HG02798 (cell line): ENCODE data around the gene C9orf72.

Source experiments
- ATAC-seq: cut with Tn5 transposase; IDR thresholded peaks from one replicate; pipeline ENCODE4 v1.9.1; 2021; ENCODE audit warnings: mild to moderate bottlenecking; ENCODE audit not compliant: unreplicated experiment, poor library complexity

The C9orf72 gene

DNA sequence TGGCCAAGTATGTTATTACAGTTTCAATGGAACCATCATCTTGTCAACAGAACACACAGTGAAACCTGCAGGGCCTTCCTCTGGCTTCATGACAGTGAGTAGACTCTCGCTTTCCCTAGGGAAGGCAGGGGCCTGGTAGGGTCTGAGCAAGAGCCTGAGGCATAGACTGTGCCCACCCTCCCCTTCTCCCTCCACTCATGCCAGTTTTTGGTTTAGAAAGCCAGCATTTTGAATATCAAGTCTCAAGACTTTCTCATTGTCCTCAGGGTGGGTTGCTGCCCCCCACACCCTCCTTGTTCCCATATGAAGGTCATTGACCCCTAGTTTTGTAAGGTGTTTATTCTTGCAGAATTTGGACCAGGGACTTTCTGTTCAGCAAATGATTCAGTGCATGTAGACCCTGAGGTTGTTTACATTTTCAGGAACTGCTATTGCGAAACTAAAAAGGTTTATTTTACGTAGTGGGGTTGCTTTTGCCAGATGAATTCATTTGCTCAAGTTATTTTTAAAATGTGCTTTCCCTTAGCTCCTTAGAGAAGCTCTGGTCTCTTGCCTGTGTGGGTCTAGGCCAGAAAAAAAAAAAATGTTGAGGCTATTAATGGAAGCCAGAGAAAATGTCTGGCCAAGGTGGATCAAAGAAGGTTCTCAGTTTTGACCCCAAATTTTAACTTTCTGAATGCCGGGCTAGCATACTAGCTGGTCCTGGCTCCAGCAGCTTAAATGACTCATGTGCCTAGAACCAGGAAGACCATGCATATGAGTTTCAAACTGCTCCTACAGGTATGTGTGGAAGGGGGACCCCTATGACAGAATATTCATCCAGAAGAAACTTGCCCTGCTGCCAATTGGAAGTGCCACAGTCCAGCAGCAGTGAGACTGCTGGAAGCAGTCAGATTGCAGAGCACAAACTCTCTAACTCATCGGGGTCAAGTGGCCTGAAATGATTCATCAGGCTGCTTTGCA lies 33.5 kb downstream of the C9orf72 start:
- peak; percentile 46 for ATAC-seq

DNA sequence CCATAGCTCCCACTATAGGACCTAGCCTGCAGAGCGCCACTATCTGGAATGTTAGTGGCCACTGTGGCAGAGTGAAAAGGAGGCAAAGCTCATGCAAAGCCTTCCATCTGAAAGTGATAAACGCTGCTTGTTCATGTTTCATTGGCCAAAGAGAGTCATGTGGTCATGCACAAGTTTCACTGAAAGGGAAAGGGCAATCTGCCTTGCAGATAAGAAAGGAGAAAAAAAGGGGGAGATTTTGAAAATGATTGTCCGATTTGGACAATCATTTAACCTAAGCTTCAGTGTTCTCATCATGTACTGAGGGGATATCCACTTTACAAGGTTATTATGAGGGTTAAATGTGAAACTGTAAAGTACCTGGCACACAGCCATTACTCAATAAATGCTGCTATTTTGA lies 34.6 kb downstream of the C9orf72 start:
- ATAC-seq = peak; percentile 49

DNA sequence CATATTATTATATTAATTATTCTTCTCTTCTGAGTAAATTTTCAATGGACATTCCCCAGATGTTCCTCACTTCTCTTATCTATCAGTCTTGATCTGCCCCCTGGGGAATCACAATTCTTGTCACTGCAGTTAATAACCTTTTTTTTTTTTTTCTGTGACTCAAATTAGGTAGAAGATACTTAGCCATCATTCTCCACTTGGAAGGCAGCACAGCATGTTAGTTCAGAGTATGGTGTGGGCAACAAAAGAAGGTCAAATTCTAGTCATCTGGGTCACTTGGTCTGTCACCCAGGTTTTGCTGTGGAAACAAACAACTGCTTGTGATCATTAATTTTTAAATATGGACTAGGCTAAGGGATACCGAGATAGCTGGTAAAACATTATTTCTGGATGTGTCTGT lies 35.5 kb downstream of the C9orf72 start:
- ATAC-seq = no peak

DNA sequence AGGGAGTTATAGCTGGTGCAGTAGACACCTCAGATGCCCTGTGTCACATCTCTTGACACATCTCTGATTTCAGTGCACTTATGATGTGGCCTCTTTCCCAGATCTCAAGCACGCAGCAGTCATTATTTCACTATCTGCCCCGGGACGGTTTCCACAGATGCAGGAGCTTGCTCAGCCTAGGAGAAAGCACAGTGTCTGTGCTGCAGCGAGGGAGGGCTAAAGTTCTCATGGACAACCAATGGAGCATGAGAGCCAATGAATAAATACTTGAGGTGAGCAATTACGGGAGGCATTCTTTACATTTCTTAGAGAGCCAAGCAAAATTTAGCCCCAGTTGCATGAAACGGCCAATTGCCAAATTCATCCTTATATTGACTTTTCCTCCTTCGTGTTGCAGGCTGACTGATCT lies 36.2 kb downstream of the C9orf72 start:
- no peak for ATAC-seq

DNA sequence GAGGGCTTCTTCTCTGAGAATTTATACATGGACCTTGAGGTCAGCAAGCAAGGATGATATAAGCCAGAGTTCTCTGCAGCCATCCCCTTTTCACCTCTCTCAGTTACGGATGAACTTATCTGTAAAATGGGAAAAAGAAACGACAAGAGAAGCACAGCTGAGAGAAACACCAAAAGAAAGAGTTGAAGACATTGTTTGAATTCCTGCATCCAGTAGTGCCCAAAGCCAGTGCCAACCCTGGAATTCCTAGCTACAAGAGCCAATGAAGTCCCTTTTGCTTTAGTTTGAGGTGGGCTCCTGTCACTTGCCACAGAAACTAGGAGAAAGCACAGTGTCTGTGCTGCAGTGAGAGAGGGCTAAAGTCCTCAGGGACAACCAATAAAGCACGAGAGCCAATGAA lies 37.1 kb downstream of the C9orf72 start:
- ATAC-seq = no peak

DNA sequence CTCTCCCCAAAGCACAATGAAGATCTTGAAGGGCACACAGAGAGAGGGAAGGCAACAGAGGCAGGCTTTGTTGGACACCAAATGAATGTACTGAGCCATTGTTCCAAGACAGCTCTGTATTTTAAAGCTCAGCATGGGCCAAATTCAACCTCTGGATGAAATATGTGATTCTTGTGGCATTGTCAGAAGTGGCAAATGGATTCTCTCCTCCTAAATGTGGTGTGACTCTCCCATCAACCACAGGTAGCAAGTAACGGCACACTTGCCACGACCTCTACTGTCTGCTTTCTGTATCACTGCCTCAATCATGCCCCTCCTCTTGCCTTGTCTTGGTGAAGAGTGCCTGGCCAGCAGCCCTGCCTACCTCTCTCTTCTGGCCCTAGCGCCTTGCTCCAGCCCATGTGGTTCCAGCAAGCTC lies 37.6 kb downstream of the C9orf72 start:
- peak; percentile 71 for ATAC-seq

DNA sequence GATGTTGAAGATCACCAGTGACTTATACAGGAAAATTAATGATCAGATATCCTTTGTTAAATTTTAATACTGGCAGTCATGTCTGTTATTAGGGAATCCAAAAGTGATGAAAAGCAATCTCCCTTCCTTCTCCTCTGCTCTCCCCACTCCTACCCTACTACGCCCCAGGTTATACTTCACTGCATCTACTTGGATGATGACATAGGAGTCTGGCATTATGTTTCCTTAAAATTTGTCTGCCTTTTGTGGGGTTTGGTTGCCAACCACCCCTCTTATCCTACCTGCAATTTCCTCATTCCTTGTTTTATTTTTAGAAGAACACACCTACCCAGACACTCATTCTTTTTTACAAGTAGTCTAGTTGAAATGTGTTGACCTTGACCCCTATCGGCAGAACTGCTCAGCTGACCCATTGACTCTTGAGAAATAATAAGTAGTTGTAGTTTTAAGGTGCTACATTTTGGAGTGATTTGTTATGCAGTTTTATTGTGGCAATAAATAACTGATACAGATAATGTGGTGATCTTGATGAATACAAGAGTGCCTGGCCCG lies 38.5 kb downstream of the C9orf72 start:
- no peak for ATAC-seq

DNA sequence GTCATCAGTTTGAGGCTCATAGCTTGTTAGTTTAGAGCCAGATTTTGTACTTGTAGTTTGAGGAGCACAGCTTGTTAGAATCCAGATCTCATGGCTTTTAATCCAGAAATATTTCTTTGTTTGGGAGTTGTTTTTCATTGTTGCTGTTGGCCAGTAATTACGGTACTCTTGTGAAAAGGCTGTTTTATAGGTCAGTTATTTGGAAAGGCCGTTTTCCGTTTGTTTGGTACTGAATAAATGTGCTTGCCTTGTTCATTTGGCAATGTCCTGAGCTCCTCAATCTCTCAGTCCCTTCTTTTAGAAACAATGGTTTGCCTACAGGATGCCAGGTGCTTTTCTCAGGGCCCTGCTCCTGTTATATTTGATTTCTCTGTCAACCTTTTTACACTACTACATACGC lies 39.1 kb downstream of the C9orf72 start:
- ATAC-seq = no peak

DNA sequence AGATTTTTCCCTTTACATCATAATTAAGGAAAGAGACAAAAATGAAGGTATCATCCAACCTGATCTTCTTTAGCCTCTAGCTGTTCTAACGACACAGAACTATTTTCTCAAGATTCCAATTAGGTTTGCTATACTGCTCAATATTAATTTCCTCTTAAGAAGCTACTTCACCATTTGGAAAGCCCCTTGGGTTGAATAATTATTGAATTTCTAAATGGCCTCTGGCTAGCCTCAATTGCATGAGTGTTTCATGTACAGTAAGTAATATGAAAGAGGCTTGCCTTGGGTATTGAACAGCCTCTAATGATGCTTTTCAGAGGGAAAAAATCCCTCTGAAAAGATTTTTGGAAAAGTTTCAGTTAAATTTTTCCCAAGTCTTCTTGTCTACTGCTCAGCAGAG lies 40.0 kb downstream of the C9orf72 start:
- ATAC-seq = no peak

DNA sequence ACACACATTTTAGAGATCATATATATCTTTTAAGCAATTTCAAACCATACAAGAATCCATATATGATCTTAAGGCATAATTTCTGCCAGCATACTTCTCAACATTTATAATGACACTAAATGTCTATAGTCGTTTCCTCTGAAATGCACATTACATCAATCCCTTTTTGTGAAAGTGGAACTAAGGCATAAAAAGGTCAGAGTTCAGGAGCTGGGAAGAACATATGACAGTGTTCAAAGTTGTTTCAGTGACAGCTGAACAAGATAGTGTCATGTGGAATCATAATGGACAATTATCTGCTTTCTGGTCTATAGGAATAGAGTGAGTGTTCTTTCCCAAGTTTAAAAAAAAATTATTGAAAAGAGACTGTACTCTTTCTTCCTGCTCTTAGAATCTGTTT lies 41.2 kb downstream of the C9orf72 start:
- ATAC-seq = no peak

DNA sequence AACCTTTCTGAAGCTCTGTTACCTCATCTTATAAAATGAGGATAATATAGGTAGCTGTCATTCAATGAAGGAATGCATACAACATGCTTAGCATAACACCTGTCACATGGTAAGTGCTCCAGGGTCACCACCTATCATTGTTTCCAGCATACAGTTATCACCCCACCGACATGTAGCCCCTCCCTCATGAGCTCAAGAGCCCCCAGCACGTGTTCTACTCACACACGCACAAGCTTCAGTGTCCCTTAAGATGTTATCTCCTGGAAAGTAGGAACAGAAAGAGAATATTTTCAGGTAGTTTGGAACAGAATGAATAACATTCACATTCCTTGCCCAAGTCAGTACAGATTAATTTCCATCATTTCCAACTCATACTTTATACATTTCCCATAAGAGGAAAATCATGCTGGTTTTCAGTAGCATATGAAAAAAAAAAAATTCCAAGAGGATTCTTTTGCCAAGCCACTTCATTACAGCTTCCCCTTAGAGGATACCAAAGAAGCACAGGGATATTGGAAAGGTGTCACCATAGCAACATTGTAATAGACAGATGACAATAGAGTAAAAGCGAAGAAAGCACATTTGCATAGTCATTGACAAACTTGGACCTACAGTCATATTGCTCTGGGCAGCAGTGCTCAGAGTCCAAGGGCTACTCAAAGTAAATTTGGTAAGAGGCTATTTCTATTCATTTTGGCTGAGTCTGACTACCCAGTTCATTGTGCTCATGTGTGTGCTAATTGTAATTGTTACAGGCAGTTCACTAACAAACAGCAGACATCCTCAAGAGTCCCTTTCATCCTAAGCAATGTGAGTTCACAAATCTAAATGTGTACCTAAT lies 42.1 kb downstream of the C9orf72 start:
- no peak for ATAC-seq

DNA sequence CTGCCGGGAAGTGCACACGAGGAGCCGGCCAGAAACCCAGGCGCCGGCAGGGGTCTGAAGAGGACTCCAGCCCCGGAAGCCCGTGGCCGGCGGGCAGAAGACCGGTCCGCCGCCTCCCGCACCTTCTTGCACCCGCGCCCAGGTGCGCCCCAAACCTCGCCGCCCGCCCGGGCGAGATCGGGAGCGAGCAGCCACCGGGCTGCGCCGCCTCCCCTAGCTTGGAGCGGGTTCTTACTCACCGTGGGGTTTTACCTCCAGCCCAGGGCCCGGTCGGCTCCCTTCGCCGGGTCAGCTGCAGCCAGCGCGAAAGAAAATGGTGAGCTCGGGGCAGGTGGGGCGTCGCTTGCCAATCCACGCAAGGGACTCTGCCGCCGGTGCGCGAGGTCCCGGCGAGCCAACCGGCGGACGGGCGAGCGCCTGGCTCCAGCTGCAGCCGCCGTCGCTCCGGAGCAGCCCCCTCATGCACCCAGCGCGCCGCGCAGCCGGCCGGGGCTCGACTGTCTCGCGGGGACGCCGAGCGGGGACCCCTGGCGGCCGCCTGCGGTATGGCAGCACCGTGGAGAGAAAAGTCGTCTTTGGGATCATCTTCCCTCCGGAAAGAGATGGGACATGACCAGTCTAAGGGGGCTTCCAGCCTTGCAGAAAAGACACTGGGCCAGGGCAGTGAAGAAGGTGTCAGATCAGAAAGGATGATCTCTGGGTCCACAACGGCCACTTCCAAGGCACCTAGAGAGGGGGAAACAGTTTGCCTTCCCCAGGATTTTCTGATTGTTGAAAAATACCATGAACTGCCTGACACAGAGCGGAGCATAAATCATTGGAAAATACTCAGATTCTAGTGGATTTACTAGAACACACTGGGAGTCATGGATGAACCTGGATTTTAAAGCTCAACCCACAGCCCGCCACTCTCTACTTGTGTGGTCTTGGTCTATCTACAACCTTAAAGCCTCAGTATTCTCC lies 43.7 kb downstream of the C9orf72 start, which contains the start of gene MOB3B:
MOB3B (minus strand) TSS at position 499 of the 963 bp plus-strand sequence. CDS start 74,264 bp downstream, outside the sequence.
- ATAC-seq = peak; percentile 89

DNA sequence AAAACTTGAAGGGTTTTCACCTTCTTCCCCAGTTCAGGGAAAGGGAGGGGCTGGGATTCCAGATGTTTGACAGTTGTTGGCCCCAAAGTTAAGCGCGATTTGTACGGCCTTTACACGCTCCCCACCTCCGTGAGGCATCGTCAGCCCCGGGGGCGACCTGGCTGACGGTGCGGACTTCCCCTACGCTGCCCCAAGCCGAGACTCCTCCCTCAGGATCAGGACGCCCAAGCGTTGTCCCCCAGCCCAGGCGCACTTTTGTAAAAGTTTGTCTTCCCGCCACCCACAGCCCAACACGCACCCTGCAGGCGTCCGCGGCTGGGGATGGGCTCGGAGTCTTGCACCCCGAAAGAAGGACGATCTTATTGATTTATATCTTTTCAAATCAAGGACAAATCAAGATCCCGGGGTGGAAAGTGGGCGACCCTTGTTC lies 44.4 kb downstream of the C9orf72 start:
- ATAC-seq = peak; percentile 34

DNA sequence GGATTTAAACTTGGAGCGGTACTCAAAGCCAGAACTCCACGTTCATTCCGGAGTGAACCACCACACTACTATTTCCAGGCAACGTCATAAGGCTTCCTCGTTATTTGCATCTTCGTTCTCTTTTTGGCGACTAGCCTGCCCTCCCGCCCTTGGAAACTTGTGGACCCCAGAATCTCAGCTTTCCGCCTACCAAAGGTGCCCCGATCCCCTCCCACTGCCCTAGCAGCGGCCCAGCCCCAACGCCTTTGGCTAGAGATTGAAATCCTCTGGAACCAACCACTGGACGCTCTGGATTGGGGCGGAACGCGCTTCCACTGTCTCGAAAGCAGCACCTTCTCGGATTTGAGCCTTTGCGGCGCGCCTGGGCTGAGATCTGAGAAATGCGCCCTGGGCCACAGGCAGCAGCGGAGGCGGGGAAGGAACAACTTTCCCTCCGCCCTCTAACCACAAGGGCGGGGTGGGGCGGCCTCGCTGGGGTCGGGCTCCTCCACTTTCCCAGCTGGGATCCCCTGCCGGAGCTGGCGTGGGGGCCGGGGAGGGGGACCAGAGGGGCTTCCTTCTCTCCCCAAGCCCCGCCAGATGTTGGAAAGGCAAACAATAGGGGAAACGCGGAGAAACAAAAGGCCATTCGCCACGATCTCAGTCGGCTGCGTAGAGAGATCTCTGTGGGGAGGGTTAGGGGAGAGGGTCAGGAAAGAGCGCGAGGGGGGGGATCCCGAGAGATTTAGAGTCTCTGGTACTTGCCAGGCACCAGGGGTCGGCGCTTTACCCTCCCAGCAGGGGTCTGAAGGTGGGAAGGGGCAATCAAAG lies 45.0 kb downstream of the C9orf72 start:
- ATAC-seq = peak; percentile 65

DNA sequence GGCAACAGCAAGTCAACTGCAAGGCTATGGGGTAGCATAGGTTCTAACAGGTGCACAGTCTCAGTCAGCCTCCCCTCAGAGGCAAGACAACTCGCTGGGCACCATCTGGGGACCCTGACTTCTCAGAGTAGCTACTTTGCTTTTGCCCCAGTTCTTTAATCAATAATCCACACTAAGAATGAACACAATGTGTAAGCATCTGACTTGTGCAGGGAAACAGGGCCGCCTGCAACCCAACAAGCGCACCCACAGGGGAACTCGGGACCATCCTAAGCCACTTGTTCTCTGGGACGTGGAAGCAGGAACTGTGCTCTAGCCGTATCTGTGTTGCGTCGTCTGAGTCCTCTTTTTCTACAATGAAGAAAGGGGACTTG lies 45.6 kb downstream of the C9orf72 start:
- ATAC-seq = no peak

DNA sequence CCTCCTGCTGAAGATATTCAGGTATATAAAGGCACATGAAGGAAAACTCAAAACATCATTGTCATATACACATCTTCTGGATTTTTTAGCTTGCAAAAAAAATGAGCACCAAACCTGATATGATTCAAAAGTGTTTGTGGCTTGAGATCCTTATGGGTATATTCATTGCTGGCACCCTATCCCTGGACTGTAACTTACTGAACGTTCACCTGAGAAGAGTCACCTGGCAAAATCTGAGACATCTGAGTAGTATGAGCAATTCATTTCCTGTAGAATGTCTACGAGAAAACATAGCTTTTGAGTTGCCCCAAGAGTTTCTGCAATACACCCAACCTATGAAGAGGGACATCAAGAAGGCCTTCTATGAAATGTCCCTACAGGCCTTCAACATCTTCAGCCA lies 49.0 kb downstream of the C9orf72 start, which contains the start of gene IFNK:
IFNK (plus strand) TSS at position 55 of the 400 bp plus-strand sequence; CDS start at position 102, 47 bp downstream.
- ATAC-seq = no peak

DNA sequence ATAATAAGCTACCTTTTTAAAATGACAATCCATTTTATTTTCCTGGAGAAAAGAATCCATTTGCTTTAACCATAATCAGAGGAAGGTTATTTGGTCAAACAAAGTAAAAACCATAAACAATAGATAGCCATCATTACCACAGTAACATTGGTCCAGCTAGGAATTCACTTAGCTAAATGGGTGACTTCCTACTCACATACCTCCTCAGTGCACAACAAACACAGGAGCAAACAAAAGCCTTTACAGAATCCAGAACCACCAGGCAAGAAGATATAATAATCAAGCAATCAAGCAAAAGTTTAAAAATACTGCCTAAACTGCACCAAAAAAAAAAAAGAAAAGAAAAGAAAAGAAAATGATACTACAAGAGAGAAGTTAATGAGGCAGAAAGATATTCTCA lies 50.1 kb downstream of the C9orf72 start:
- no peak for ATAC-seq

DNA sequence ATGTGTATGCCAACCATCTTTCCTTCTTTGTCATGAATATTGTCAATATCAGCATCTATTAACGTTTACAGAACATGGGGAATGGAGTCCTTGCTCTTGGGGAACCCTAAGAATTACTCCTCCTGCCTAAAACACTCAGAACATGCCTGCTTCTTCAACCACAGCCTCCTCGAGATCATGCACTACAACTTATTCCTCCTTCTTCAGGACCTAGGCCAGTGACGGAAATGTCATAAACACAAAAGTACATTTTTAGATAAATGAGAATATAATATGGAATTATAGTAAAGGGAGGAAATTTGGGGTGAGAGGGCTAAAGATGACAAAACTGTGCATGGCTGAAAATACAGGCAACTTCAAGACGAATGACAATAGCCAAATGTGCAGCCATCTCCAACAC lies 52.3 kb downstream of the C9orf72 start:
- ATAC-seq = no peak
